RCC 7860 (cell line): ENCODE measurements around the gene BAX.

Source experiments
- DNase-seq: peaks from one replicate; pipeline ENCODE4 v3.0.0-alpha.2; 2015; ENCODE audit warnings: low spot score
- FAIRE-seq: peaks from 2 replicates; lab custom pipeline; 2012; peaks lifted over from hg19 to GRCh38; lab: Jason Lieb, UNC

Gene BAX

DNA sequence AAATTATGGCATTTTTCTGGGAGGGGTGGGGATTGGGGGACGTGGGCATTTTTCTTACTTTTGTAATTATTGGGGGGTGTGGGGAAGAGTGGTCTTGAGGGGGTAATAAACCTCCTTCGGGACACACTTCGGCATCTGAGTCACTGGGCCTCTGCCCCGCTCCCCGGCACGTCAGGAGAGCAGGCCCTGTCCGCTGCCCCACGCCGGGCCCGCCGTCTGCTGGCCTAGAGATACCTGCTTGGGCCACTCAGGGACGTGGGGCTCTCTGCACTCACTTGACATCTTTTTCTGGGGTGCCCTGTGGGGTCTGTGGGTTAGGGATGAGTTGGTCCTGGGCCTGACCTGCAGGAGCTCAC lies 7.0 kb downstream of the BAX start:
- FAIRE-seq (no peak), DNase-seq (no peak)

DNA sequence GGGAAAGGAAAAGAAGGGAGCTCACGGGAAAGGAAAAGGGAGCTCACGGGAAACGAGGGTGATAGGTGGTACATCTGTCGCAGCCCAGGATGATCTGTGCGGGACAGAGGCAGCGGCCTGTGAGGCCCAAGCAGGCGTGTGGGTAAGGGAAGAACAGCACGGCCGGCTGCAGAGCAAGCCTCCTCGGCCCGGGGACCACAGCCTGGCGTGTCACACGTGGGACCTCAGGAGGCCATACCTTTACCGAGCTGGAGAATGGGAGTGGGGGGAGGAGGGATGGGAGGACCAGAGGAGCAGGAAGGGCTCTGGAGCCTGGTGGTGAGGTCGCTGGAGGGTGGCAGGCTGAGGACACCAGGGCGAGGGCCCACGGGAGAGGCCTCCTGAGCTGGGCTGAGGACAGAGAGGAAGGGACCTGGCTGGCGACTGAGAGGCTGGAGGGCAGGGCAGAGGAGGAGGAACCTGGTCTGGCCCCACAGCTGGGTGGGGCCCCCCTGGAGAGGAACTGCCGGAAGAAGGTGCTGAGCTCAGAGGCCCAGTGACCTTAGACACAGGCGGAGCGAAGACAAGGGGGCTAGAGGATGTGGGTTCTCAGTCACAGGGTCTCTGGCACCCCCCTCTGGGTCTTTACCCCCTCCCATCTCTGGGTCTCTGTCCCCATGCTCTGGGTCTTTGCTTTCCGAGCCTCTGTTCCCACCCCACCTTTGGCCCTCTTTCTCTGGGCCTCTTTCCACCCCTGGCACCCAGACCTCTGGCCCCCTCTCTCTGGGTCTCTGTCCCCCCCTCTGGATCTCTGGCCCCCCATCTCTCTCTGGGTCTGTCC lies 7.6 kb downstream of the BAX start:
- peak; percentile 62 for FAIRE-seq
- DNase-seq: peak; percentile 80

DNA sequence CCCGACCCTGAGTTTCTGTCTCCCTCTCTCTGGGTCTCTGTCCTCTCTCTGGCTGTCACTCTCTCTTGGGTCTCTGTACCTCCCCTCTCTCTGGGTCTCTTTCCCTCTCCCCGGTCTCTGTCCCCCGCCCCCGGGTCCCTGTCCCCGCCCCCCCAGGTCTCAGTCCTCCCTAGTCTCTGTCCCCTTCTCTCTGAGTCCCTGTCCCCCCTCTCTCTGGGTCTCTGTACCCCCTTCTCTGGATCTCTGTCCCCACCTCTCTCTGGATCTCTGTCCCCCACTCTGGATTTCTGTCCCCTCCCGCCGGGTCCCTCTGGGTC lies 8.1 kb downstream of the BAX start:
- FAIRE-seq (no peak), DNase-seq (no peak)

DNA sequence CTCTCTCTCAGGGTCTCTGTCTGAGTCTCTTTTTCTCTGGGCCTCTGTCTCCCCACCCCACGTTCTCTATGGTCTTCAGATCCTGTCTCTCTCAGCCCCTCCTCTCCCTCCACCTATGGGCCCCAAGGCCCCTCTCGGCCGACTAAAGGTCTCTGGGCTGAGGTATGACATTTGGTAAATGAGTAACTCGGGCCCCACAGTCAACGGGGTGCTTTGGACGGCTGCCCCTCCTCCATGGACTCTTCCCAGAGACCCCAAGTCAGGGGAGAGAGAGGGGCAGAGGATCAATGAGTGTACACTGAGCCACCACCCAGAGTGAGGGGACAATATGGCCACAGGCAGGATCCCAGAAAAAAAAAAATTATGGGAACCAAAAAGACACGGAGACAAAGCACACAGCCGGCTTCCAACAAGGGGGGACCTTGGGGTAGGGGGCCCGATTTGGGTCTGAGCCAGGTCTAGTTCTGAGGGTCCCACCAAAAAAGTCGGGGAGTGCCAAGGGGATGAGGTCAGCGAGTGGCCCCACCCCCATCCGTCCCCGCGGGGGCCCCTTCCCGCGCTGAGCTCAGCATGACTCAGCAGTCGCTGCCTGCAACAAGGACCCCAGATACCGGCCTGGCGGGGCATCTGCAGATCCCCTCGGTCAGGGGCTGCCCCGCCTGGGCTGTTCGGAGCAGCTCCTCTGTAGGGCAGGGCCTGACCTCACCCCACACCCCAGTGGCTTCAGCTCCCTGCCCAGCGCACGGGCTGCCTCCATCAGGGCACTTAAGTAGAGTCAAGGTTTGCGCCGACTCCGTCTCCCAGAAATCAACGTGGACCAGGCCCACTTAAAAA lies 8.9 kb downstream of the BAX start:
- DNase-seq: peak; percentile 82
- FAIRE-seq: peak; percentile 4

DNA sequence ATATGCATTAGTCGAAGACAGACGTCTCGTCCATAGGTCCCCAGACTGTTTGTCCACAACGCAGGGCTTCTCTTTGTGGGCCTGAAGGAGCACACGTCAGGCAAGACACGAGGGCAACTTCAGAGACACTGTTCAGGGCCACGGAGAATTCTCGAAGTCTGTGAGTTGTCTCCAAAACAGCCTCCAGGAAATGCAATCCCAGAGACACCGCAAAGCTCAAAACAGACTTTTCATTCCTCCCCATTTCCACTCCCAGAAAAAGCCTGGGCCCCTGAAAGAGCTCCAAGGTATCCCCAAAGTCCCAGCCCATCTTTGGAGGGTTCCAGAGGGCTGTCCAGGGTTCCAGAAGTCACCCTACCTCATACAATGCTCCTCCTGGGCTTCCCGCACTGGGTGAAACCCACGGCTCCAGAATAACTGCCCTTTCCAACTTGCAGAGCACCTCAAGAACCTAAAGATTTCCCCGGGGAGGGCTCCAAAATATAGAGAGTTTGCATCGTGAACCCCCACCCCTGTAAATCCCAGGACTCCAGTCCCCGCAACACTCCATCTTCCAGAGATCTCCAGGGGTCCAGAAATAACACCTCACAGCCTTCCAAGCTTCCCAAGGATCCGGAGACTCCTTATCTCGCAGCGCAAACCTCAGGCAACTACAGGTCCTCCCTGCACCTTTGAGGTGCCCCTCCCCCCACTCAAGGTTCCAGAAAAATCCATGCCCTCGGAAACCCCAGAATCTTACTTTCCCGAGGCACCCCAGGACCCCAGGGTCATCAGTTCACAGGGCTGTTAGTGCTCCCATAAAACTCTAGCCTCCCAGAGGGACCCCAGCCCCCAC lies 9.7 kb downstream of the BAX start:
- no peak for FAIRE-seq
- DNase-seq: no peak

DNA sequence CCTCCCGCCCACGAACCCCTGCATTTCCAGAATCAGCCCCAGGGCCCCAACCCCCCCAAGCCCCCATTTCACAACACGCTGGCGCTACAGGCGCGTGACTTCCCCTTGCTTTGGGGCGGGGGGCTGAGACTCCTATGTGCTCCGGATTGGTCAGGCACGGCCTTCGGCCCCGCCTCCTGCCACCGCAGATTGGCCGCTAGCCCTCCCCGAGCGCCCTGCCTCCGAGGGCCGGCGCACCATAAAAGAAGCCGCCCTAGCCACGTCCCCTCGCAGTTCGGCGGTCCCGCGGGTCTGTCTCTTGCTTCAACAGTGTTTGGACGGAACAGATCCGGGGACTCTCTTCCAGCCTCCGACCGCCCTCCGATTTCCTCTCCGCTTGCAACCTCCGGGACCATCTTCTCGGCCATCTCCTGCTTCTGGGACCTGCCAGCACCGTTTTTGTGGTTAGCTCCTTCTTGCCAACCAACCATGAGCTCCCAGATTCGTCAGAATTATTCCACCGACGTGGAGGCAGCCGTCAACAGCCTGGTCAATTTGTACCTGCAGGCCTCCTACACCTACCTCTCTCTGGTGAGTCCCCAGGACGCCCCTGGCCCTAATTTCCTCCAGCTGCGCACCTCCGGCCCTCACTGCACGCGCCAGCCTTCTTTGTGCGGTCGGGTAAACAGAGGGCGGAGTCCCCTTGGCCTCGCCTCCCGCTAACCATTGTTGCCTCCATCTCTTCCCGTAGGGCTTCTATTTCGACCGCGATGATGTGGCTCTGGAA lies 10.5 kb downstream of the BAX start, which contains the start of gene FTL:
Gene FTL, plus strand, starts transcription at position 270 of the 766 bp plus-strand sequence. Its CDS starts 199 bp downstream, at position 469.
- peak; percentile 86 for DNase-seq
- FAIRE-seq: peak; percentile 7

DNA sequence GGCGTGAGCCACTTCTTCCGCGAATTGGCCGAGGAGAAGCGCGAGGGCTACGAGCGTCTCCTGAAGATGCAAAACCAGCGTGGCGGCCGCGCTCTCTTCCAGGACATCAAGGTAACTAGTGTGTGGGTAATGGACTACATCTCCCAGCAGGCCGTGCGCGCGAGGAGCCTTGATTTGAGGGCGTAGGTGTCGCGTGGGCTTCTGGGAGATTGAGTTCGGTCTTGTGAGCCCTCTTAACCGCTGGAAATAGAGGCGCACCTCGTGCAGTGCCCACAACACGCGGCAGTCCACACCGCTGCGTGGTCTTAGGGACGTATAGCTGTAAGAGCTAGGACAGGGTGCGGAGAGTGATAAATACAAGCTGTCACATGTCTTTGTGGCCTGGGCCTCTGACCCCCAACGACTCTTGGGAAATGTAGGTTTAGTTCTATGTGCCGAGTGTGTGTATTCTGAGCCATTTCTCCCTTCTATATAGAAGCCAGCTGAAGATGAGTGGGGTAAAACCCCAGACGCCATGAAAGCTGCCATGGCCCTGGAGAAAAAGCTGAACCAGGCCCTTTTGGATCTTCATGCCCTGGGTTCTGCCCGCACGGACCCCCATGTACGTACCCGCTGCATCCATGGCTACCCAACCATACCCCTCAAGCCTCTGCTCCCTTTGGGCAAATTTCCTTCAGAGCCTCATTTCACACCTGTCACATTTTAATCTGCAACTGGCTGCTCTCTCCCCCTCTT lies 11.3 kb downstream of the BAX start:
- FAIRE-seq: no peak
- peak; percentile 50 for DNase-seq

DNA sequence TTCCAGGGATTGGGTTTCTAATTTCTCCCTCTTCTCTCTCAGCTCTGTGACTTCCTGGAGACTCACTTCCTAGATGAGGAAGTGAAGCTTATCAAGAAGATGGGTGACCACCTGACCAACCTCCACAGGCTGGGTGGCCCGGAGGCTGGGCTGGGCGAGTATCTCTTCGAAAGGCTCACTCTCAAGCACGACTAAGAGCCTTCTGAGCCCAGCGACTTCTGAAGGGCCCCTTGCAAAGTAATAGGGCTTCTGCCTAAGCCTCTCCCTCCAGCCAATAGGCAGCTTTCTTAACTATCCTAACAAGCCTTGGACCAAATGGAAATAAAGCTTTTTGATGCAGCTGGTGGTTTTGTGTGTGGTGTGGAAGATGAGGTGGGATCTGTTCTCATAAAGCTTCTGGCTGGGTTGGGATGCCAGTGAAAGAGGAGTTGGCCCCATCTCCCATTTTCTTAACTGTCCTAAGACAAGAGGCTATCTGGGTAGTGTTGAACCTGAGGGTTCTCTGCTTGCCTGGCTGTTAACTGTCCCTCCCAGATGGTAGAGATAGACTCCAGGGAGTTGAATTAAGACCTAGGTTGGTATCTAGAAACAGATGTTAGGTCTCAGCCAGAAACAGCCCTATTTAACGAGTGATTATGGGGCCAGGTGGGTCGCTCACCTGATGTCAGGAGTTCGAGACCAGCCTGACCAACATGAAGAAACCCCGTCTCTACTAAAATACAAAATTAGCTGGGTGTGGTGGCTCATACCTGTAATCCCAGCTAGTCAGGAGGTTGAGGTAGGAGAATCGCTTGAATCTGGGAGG lies 12.1 kb downstream of the BAX start:
- FAIRE-seq: no peak
- no peak for DNase-seq

DNA sequence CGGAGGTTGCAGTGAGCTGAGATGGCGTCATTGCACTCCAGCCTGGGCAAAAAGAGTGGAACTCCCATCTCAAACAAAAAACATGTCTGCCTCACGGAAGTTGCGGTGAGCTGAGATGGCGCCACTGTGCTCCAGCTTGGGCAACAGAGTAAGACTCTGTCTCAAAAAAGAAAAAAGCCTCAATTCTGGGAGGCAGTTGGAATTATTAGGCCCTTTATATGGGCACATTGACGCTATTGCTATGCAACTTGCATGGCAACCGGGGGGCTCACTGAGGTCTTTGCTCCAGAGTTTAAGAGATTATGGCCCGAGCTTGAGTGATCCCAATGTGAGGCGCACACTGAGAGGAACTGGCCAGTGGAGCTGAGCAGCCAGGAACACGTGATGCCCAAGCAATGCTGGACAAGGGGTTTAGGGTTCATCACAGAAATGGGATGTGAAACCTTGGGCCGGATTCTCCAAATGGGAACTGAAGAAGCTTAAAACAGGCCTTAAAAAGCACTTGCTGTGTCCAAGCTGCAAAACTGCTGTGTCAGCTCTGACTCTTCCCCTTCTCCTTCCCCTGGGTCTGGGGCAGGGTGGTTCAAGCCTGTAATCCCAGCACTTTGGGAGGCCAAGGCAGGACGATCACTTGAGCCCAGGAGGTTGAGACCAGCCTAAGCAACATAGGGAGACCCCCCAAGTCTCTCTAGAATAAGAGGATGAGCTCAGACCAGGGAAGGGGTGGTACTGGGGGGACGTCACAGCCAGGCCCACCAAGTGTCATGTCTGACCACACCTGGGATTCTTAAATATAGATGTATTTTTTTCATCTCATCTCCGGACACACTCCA lies 12.9 kb downstream of the BAX start:
- no peak for DNase-seq
- no peak for FAIRE-seq

DNA sequence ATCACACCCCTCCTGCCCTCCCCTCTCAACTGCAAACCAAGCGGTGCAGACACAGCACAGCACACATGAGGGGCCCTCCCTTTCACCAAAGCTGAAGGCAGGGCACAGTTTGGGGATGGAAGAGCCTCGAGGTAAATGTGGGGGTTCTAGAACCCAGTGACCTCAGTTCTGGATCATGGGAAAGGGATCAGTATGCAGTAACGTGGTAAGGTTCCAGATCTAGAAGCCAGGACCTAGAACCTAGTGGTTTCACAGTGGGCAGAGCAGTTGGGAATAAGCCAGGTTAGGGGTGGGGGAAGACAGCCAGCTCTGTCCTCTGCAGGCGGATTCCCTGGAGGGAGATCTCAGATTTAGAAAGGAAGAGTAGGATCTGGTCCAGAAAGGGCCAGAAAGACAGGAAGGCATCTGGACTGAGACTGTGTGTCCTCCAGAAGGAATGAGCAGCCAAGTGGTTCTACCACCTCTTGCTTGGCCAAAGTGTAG lies 13.5 kb downstream of the BAX start:
- FAIRE-seq (no peak), DNase-seq (no peak)

DNA sequence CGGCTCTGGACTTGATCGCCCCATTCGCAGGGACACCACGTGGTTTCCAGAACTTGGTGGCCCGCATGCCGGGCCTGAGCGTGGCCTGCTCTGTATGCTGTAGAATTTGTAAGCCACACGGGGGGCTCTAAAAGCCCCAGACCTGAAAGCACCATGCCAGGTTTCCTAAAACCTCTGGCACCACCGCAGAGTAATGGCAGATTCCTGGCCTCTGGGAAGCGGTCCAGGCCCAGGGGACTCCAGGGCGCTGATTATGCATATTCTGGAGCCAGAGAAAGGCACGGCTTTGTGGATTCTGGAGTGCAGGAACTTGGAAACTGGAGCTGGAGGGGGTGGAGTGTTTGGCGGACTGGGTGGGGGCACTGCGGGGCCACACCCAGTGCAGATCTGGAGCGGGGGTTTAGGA lies 14.1 kb downstream of the BAX start:
- DNase-seq (no peak), FAIRE-seq (no peak)

DNA sequence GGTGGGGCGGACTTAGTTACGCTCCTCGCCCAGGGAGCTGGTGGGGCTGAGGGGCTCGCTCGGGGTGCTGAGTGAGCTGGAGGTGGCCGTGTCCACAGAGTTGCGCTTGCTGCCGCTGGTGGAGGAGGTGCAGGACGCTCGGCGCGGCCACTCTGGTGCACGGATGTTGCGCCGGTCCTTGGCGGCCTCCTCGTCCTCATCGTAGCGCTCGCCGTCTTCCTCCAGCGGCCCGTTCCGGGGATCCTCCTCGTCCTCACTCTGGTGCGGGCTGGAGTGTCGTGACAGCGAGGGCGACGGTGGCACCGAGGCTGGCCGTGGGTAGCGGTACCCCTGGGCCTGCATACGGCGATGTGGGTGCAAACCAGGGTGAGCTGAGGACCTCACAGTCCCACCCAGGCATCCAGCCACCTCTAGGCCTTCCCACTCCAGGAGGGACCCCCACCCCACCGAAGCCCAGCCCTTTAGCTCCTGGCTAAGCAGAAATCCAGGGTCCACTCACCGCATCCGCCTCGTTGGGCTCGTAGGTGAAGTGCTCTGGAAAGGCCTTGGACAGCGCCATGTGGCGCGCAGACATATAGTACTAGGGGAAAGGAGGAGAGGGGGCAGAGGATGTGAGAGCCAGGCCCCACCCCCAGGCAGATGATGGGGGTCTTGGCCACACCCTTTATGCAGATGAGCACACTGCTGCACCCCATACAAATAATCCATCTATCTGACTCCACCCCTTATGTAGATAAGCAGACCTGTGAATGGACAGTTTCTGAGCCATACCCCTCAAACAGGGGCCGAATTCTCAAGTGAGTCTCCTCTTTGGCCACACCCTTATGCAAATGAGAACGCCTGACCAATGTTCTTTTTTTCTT lies 14.8 kb downstream of the BAX start:
- no peak for DNase-seq
- FAIRE-seq: no peak

DNA sequence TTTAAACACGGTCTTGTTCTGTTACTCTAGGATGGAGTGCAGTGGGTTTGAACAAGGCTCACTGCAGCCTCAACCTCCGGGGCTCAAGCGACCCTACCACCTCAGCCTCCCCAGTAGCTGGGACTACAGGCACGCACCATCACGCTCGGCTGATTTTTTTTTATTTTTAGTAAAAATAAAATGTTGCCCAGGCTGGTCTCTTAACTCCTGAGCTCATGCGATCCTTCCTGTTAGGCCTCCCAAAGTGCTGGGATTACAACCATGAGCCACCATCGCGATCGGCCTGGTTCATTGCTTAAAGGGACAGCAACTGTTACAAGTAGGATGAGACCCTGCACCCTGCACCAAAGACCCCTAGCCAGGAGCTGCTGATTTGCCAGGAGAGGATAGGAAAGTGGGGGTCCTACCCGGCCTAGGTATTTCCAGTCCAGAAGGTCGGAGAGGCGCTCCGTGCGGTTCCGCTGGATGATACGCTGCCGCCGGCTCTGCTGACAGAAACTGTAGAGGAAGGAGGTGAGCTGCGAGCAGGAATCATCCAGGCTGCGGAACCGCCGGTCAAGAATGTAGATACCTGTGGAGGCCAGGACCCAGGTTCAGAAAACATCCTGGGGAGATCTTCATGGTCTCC lies 15.6 kb downstream of the BAX start:
- FAIRE-seq: no peak

DNA sequence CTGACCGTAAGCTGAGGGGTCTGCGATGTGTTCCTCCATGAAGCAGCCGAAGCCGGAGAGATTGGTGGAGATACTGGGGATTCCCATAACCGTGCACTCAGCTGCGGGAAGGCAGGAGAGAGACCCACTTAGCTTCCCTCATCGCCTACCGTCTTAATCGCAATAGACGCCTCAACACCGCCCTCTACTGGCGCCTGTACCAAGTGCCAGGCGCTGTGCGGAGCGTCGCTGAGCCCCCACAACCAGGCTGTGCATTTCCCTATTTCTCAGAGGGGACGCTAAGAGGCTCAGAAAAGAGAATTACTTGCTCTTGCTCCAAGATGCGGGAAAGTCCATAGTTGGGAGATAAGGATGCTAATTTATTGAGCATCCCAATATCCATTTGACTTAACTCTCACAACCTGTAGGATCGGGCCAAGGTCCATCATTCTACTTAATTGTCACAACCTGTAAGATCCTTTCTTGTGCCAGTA lies 16.3 kb downstream of the BAX start:
- FAIRE-seq (no peak), DNase-seq (no peak)

More for the DNA sequence above, 15.6 kb downstream of the BAX start:
- no peak for DNase-seq

DNA sequence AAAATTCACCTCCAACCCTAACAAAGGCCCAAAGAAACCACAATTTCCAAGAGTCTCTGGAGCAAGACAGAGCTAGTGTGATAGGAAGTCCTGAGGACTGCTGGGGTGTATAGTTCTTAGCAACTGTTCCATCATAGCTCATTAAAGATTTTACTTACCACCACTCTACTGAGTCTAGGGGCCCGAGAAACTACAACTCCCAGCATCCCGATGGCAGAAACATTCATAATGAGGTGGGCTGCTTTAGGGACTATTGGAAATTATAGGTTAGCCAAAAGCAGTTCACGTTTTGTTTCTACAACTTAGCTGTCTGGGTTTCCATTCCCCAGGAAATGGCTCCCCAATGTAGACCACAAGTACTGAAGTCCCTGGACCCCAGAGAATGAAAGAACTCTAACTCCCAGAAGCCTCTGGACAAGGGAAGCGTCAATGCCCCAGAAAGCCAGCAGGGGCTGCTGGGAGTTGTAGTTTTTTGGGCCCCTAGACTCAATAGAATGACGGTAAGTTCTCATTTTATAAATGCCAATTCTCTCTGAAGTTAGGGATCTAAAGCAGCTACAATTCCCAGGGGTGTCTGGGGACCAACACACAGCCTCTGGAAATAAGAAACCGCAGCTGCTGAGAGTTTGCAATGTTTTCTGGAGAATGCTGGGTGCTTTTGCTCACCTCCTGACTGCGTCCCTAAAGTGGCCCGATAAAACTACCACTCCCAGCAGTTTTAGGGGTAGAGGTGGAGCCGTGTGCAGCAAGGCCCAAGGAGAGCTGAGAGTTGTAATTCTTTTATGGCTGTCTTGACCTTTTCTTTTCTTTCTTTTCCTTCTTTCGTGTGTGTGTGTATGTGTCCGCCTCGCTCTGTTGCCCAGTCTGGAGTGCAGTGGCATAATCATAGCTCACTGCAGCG lies 21.5 kb downstream of the BAX start:
- FAIRE-seq: no peak
- no peak for DNase-seq

DNA sequence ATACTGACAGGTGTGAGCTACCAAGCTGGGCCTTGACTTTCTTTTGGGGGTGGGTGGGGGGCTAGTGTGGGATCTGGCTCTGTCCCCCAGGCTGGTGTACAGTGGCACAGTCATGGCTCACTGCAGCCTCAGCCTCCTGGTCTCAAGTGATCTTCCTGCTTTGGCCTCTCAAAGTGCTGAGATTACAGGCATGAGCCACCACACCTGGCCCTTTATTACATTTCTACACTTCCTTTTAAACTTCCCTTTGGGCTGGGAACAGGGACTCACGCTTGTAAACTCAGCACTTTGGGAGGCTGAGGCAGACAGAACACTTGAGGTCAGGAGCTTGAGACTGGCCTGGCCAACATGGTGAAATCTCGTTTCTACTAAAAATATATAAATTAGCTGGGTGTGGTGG lies 22.4 kb downstream of the BAX start:
- no peak for DNase-seq
- FAIRE-seq: no peak
